IPS DF 6.9 (cell line): ENCODE data around the gene RAD51B.

ENCODE experiments used
- DNase-seq: peaks from one replicate; pipeline ENCODE4 v3.0.0-alpha.2; 2013; ENCODE audit warnings: low read depth, low spot score
- H3K27ac ChIP-seq: one replicate; pipeline ENCODE4 v1.5.1; 2013; ENCODE audit warnings: low read length, control low read depth
- H3K27me3 ChIP-seq: 2 replicates; pipeline ENCODE4 v1.6.1; 2013; ENCODE audit warnings: mild to moderate bottlenecking, low read length; ENCODE audit not compliant: control insufficient read depth, insufficient read depth
- H3K36me3 ChIP-seq: 2 replicates; pipeline ENCODE4 v1.6.1; 2013; ENCODE audit warnings: low read length; ENCODE audit not compliant: control insufficient read depth, insufficient read depth
- H3K4me1 ChIP-seq: 2 replicates; pipeline ENCODE4 v1.6.1; 2013; ENCODE audit warnings: low read length; ENCODE audit not compliant: control insufficient read depth, insufficient read depth
- H3K4me3 ChIP-seq: 2 replicates; pipeline ENCODE4 v1.5.1; 2013; ENCODE audit warnings: mild to moderate bottlenecking, low read length
- H3K9me3 ChIP-seq: 2 replicates; pipeline ENCODE4 v1.6.1; 2013; ENCODE audit warnings: low read length, inconsistent platforms; ENCODE audit not compliant: control insufficient read depth, insufficient read depth
- WGBS: extraction: QIAGEN DNeasy Blood & Tissue Kit; methylation state at CpG from one replicate; pipeline ENCODE4 v1.1.7; 2013; ENCODE audit warnings: mixed read lengths, missing lambda C conversion rate; ENCODE audit not compliant: insufficient read length, insufficient coverage; 5-methylcytosine and 5-hydroxymethylcytosine counted together

RAD51B gene

GRCh38 chr14:68583548-68584280 lies 764.1 kb downstream of the RAD51B start:
- Histone ChIP-seq H3K27me3 (no peaks in the 10 kb centered on the region), H3K4me3 (no peak overlapping the region), H3K27ac (no peak overlapping the region), H3K4me1 (peaks cover 6% of the 10 kb centered on the region), H3K9me3 (no peaks in the 10 kb centered on the region), H3K36me3 (no peaks in the 10 kb centered on the region)
- WGBS = no CpG with 5 or more reads among the region's 13 CpGs
- no peak for DNase-seq

- Histone ChIP-seq H3K27ac (no peak overlapping the region), H3K36me3 (no peaks in the 10 kb centered on the region)
- no CpG with 5 or more reads among the region's 4 CpGs for WGBS
Observed at GRCh38 chr14:68584786-68585185, 765.2 kb downstream of the RAD51B start.

GRCh38 chr14:68585690-68586089 lies 766.1 kb downstream of the RAD51B start:
- Histone ChIP-seq H3K27ac (no peak overlapping the region), H3K4me3 (no peak overlapping the region), H3K4me1 (peaks cover 7% of the 10 kb centered on the region), H3K9me3 (no peaks in the 10 kb centered on the region), H3K27me3 (no peaks in the 10 kb centered on the region), H3K36me3 (no peaks in the 10 kb centered on the region)
- DNase-seq = no peak
- WGBS = no CpG with 5 or more reads among the region's 16 CpGs

More at GRCh38 chr14:68584786-68585185, 765.2 kb downstream of the RAD51B start:
- DNase-seq = no peak
- H3K27me3 ChIP-seq = no peaks in the 10 kb centered on the region
- H3K4me3 ChIP-seq = no peak overlapping the region
- no peaks in the 10 kb centered on the region for H3K9me3 ChIP-seq
- peaks cover 6% of the 10 kb centered on the region for H3K4me1 ChIP-seq

- Histone ChIP-seq H3K4me3 (no peak overlapping the region), H3K27ac (no peak overlapping the region), H3K36me3 (no peaks in the 10 kb centered on the region), H3K27me3 (no peaks in the 10 kb centered on the region), H3K9me3 (no peaks in the 10 kb centered on the region), H3K4me1 (peaks cover 7% of the 10 kb centered on the region)
- DNase-seq = peak; percentile 22
- no CpG with 5 or more reads among the region's 13 CpGs for WGBS
Observed at GRCh38 chr14:68586896-68587751, 767.5 kb downstream of the RAD51B start.

- no peak overlapping the region for H3K4me3 ChIP-seq
- WGBS = no CpG with 5 or more reads among the region's 6 CpGs
Observed at GRCh38 chr14:68587931-68588330, 768.4 kb downstream of the RAD51B start.

GRCh38 chr14:68589447-68590200 lies 770.0 kb downstream of the RAD51B start:
- H3K9me3 ChIP-seq = no peaks in the 10 kb centered on the region
- no peaks in the 10 kb centered on the region for H3K27me3 ChIP-seq
- no CpG with 5 or more reads among the region's 7 CpGs for WGBS
- no peak for DNase-seq
- no peak overlapping the region for H3K27ac ChIP-seq
- no peaks in the 10 kb centered on the region for H3K36me3 ChIP-seq
- no peak overlapping the region for H3K4me3 ChIP-seq
- H3K4me1 ChIP-seq = peaks cover 7% of the 10 kb centered on the region

More at GRCh38 chr14:68587931-68588330, 768.4 kb downstream of the RAD51B start:
- no peaks in the 10 kb centered on the region for H3K36me3 ChIP-seq
- no peak overlapping the region for H3K27ac ChIP-seq
- no peak for DNase-seq
- no peaks in the 10 kb centered on the region for H3K9me3 ChIP-seq
- H3K4me1 ChIP-seq = peaks cover 7% of the 10 kb centered on the region
- H3K27me3 ChIP-seq = no peaks in the 10 kb centered on the region

- H3K4me3 ChIP-seq = no peak overlapping the region
- no peak overlapping the region for H3K27ac ChIP-seq
- H3K36me3 ChIP-seq = no peaks in the 10 kb centered on the region
- no CpG with 5 or more reads among the region's 3 CpGs for WGBS
- H3K27me3 ChIP-seq = no peaks in the 10 kb centered on the region
- no peaks in the 10 kb centered on the region for H3K9me3 ChIP-seq
- peaks cover 7% of the 10 kb centered on the region for H3K4me1 ChIP-seq
- no peak for DNase-seq
Observed at GRCh38 chr14:68590201-68590522, 770.6 kb downstream of the RAD51B start.

GRCh38 chr14:68591786-68592185 lies 772.2 kb downstream of the RAD51B start:
- H3K4me3 ChIP-seq = no peak overlapping the region
- no CpG with 5 or more reads among the region's 4 CpGs for WGBS
- no peaks in the 10 kb centered on the region for H3K27me3 ChIP-seq
- H3K27ac ChIP-seq = no peak overlapping the region
- peaks cover 7% of the 10 kb centered on the region for H3K4me1 ChIP-seq
- no peaks in the 10 kb centered on the region for H3K36me3 ChIP-seq
- DNase-seq = no peak
- H3K9me3 ChIP-seq = no peaks in the 10 kb centered on the region

GRCh38 chr14:68592948-68593556 lies 773.5 kb downstream of the RAD51B start:
- WGBS = no CpG with 5 or more reads among the region's 7 CpGs
- Histone ChIP-seq H3K36me3 (no peaks in the 10 kb centered on the region), H3K4me1 (peaks cover 1% of the 10 kb centered on the region; the same call in 1 of the 2 replicates), H3K27ac (no peak overlapping the region), H3K27me3 (no peaks in the 10 kb centered on the region), H3K4me3 (no peak overlapping the region), H3K9me3 (no peaks in the 10 kb centered on the region)
- no peak for DNase-seq
